RKO (cell line): ENCODE measurements around the gene TACSTD2.
"Not testable (repeated sequence)": the region's sequence is repeated elsewhere in the genome, so short reads cannot be mapped to it uniquely, and the experiment has no call there.

ENCODE experiments used
- DNase-seq: peaks from one replicate; pipeline ENCODE4 v3.0.0-alpha.2; 2016; ENCODE audit warnings: low spot score

TACSTD2 gene

DNA sequence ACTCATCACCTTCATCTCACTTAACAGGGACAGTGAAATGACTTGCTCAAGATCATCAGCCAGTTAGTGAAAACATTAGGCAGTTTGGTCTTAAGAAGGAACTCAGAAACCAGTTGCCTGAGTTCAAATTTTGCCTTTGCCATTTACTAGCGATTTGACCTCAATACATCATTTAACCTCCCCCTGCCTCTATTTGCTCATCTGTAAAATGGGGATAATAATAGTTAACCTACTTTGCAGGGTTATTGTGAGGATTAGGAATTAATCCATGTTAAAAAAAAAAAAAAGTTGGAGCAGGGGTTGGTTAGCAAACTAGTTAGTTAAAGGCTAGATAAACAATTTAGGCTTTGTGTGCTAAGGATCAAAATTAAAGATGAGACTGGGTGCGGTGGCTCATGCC is 10.6 kb upstream of the TACSTD2 start:
- no peak for DNase-seq

DNA sequence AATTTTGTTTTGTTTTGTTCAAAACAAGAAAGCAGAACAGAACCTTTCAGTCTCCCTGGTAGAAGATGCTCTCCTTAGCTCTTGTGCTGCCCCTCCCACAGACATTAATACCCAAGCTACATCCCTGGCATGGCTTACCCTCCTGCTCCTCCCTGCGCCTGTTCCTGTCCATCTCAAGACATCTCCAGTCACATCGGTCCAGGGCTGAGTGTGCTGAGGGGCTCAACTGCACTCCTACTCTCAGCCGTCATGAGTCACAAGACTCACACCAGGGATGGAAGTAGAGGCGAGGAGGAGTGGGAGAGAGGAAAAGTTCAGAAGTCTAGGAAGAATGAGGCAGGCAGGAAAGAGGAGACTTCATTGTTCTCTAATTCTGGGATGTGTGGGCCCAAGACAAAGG is 9.2 kb upstream of the TACSTD2 start:
- DNase-seq = no peak

- DNase-seq = no peak
These were observed 8.6 kb upstream of the TACSTD2 start for GRCh38 chr1:58585581-58586151.

DNA sequence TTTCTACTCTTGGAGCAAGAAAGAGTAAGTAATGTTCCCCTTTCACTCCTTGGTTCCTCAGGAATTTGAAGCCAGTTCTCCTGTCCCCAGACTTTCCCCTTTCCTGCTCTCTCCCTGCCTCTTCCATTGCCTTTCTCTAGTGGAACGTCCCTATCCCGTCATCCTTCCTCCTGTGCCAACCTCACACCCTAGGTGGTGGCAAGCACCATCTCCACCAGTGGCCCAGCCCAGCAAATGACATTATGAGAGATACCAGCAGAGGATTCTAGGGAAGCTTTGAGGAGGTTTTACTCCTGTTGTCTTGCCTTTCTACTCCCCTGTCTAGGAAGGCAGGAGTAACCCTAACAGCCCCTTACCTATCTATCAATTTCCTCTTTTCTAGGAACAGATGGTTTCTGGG is 8.1 kb upstream of the TACSTD2 start:
- DNase-seq = no peak

DNA sequence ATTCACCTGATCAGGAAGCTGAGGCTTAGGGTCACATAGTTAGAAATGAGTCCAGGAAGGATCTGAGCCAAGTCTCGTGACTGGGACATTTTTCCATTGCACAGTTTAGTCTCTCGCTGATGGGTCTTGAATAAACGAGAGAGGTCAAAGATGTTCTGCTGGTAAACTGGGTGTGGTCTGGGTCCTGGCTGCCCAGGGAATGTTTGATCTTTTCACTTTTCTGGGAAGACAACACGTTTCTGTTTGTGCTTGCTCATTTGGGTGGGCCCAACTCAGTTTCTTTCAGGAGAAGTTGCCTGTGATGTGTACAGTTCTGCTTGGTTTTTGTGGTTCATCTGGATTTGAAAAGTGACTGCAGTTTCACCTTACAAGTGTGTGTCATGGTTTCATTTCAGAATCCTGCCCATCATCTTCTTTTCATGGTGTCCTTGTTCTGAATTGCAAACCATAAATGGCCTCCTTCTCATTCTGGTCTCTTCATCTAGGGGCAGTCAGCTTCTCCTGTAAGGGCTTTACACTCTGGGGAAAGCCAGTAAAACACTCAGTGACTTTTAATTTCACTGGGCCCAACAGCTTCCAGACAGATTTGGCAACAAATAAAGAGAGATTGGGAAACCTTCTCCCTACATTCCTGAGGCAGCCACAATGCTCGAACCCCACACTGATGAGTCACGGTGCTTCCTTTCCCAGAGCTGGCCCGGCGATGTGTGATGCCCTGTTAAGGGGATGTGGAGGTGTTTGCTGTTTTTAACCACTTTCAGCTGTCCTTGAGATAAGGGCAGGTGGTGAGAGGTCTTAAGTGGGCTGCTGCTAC is 7.2 kb upstream of the TACSTD2 start:
- DNase-seq = peak; percentile 42

GRCh38 chr1:58583496-58583895 is 6.4 kb upstream of the TACSTD2 start:
- no peak for DNase-seq

GRCh38 chr1:58582143-58582542 is 5.1 kb upstream of the TACSTD2 start:
- not testable (repeated sequence) for DNase-seq

DNA sequence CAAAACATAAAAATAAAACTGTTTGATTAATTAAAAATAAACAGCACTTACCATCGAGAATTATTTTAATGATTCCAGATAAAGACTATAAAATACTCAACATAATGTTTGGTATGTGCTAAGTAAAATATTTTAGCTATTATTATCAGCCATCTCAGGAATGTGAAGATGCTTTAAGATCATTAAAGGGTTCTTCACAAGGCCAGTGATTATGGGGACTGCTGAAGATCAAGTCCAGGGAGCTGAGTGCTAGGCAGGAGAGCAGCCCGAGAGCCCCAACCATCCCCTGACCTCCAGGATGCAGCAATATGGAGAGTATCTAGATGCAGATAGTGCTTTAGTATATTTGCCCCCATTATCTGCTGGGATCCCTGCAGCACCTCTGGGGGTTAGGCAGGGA is 4.6 kb upstream of the TACSTD2 start:
- no peak for DNase-seq

GRCh38 chr1:58580186-58580585 is 3.1 kb upstream of the TACSTD2 start:
- DNase-seq = no peak

DNA sequence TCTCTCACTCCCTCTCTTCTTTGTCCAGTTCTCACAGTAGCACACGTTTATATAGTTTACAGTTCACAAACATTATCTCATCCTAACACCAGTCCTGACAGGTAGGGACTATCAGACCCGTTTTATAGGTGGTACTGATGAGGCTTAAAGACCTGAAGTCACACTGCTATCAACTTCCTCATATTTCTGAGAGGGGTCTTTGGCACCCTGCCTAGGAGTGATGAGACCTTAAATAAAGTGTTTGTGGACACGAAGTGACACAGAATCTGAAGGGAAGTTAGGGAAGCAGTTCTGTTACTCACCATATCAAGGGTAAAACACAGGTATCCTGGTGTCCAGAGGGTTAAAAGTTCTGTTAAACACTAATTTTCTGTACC is 590 bp upstream of the TACSTD2 start:
- no peak for DNase-seq

DNA sequence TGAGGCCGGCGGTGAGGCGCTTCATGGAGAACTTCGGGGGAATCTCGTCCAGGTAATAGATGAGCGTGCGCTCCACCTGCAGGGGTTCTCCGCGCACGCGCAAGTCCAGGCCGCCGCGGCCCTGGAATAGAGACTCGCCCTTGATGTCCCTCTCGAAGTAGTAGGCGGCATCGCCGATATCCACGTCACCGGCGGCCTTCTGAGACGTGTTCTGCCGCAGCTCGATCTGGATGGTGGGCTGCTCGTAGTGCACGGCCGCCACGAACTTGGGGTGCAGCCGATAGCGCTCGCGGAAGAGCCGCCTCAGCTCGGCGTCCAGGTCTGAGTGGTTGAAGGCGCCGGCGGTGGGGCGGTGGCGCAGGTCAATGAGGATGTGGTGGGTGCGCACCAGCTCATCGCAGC is 726 bp downstream of the TACSTD2 start:
- DNase-seq = no peak

GRCh38 chr1:58575551-58576324 is 1.3 kb downstream of the TACSTD2 start:
- DNase-seq = no peak

DNA sequence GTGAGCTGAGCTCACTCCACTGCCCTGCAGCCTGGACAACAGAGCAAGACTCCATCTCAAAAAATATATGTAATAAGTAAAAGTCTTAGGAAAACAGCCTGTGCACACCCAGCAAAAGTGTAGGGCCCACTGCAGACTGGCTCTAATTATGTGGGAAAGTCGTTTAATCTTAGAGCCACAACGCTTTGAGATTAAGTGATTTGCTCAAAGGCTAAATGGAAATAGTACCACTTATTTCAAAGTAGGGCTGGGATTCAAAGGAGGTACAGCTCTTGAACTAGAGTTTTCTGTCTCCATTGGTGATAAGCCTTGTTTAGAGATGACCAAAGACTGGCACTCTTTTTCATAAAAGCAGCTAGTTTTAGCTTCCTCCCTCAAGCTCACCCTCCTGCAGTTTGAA is 2.2 kb downstream of the TACSTD2 start:
- no peak for DNase-seq

DNA sequence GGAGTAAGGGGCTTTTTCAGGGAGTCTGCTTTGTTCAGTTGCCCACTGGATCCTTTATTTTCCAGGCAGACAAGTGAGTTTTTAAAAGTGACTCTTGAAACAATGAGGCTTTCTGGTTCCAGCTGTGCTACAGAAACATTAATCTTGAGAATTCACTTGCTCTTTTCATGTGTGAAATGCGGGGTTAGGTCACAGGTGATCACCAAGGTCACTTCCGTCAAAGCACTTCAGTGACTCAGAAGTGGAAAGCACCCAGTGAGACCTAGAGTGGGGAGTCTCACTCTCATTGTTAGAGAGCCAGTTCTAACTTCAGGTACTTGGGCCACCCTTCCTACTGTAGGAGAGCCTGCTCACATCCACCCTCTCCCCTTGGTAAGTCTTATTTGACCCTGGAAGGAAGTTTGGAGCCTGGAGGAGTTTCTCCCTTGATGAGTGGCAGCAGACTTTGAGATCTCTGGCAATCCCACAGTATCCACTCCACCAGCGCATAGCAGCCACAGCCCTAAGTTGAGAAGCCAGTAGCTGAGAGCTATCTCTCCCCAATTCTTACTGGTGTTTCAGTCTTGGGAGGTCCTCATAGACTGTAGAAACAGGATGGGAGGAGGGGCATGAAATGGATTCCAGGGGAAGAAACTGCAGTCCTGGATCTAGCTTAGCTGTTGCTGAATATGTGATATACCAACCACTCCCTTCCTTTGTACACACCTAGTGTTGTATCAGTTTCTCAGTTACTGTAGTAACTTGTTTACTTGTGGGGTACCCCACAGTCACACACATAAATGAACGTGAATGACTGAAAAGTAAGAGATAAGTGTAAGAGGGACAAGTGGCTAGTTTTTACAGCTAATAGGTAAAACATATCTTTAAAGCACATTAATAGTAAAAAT is 3.1 kb downstream of the TACSTD2 start:
- no peak for DNase-seq

DNA sequence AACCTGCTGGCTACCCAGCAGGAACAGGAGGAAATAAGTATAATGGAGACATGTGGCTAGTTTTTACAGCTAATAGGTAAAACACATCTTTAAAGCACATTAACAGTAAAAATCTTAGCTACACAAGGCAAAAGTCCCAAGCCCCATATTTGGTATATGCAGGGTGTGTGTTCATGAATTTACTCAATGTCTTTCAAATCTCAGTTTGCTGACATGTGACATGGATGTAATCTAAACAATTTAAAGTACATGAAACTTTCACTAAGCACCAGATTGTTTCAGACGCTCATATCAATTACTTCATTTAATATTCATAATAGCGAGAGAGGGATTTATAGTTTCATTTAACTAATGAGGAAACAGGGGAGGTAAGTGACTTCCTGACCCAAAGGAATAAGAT is 3.9 kb downstream of the TACSTD2 start:
- no peak for DNase-seq

- no peak for DNase-seq
These were observed 4.4 kb downstream of the TACSTD2 start for GRCh38 chr1:58572690-58573089.

GRCh38 chr1:58571616-58572015 is 5.4 kb downstream of the TACSTD2 start:
- no peak for DNase-seq

DNA sequence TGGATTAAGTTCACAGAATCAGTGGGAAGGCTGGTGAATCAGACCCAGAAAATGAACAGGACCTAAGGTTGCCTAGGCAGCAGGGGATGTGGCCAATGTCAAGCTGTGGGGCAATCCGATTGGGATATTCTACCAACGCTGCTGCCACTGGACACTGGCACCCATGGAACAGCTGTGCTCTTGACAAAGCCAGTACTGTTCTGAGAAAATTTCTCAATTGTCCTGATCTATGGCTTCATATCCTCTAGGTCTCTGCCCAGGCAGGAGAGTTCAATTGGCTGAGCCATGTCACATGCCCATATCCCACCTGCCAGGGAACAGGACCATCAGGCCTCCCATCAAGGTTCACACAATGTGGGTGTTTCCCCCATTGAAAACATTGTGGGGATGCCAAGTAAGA is 6.2 kb downstream of the TACSTD2 start:
- DNase-seq = no peak

DNA sequence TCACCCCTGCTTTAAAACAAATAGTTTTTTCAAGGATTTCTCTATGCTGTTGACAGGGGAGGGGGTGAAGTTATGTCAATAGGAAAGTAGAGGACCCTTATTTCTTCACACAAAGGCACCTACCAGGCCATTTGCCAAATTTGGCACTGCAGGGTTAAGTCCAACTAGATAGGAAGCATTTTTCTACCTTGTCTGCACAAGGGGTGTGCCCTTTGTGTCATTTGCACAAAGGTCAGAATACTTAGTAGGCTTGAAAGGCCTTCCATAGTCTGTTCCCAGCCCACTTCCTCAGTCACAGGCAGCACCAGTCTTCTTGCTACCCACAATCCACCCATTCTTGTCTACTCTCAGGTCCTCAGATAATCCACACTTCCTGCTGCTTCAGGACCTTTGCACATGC is 7.0 kb downstream of the TACSTD2 start:
- no peak for DNase-seq

DNA sequence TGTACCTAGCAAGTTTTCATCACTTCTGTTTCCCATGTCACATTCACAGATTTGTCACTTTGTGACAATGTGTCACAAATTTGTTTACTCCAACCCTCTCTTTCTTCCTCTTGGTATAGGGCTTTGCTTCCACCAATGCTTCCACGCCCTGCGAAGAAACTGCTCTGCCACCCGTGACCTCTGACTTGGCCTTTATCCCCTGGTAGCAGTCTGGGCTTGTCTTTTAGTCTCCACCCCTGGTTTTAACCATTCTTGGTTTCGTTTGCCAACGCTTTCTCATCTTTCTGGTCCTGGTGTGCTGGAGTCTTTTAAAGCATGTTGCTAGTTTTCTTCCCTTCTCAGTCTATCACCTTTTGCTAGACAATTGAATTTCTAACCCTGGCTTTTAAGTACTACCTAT is 8.1 kb downstream of the TACSTD2 start:
- no peak for DNase-seq

DNA sequence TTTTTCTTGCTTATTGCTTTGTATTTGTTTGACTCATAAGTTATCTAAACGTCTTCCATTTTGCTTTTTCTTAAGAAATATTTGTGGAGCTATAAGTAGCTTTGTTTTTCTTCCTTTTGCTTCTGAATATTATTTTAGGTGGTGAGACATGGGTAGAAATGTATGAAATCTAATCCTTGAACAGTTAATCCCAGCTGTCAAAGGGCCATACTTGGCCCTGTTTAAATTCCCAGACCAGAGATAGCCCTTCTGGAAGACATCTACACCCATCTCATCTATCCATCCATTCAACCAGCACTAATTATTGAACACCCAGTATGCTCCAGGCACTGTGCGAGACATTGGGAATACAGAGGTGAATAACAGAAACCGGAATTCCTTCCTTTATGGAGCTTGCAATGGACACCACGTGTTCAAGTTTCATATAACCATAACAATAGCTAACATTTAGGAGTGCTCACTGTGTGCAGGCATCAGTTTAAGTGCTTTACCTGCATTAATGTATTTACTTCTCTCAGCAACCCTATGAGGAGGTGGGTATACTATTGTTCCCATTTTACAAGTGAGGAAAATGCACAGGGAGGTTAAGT is 8.7 kb downstream of the TACSTD2 start:
- DNase-seq = no peak

- no peak for DNase-seq
These were observed 10.7 kb downstream of the TACSTD2 start for GRCh38 chr1:58566339-58566738.
